Peyer's patch (tissue), 4 donors: ENCODE results near the gene CHRNG. TPM values are rescaled to one million over a fixed set of nuclear protein-coding genes. Genes with fewer than 3 reads are reported as not detected.

Source experiments
- DNase-seq, 3 donors: peaks; one replicate each; pipeline ENCODE4 v3.0.0-alpha.2; 2017 to 2019
- H3K27ac ChIP-seq, 4 donors: fragments of 200-600 bp; sonication (generic); one replicate each; pipeline ENCODE4 v1.5.1; 2016 to 2019
- H3K27me3 ChIP-seq, 2 donors: fragments of 200-600 bp; sonication (generic); one replicate each; pipeline ENCODE4 v1.5.1; 2019
- H3K36me3 ChIP-seq, 3 donors: fragments of 200-600 bp; sonication (generic); one replicate each; pipeline ENCODE4 v1.5.1; 2016 to 2019
- H3K4me1 ChIP-seq, 4 donors: fragments of 200-600 bp; sonication (generic); one replicate each; pipeline ENCODE4 v1.5.1; 2016 to 2019
- H3K4me3 ChIP-seq, 4 donors: fragments of 200-600 bp; sonication (generic); 1 replicate in 3 of 4; 2 replicates in 1 of 4; pipeline ENCODE4 v1.5.1; 2016 to 2019; ENCODE audit warnings: mild to moderate bottlenecking in 1 of 4
- H3K9me3 ChIP-seq, 4 donors: fragments of 200-600 bp; sonication (generic); one replicate each; pipeline ENCODE4 v1.5.1; 2016 to 2019; ENCODE audit warnings: mild to moderate bottlenecking in 1 of 4
- CTCF ChIP-seq, 6 experiments: fragments of 450-650 bp in 4 of 6; fragments of 200-600 bp in 2 of 6; sonication (generic) in 1 of 6; IDR thresholded peaks; one replicate each; pipeline ENCODE4 v1.5.1; 2017 to 2019; ENCODE audit warnings: antibody characterized with exemption in 6 of 6, mild to moderate bottlenecking in 3 of 6, moderate library complexity in 1 of 6
- POLR2A ChIP-seq, 2 donors: fragments of 450-650 bp; IDR thresholded peaks; one replicate each; pipeline ENCODE4 v1.5.1; 2017; ENCODE audit warnings: antibody characterized with exemption in 2 of 2, mild to moderate bottlenecking in 2 of 2, moderate library complexity in 2 of 2
- total RNA-seq, 4 donors: library from RNA; depleted of rRNA; stranded (reverse); fragments of >200 nt; gene quantifications; one replicate each; pipeline ENCODE4 v1.1.0, GENCODE V29; 2016

The CHRNG gene
- total RNA-seq, result not detected

GRCh38 chr2:232539298-232540231 lies at the start of gene CHRNG:
CHRNG (plus strand) TSS chr2:232539692; CDS start chr2:232539748, 56 bp downstream.
- Histone ChIP-seq H3K27ac (no peak within 1 kb of the TSS), H3K9me3 (peaks cover 0 to 9% (median 2%) of the 10 kb centered on the region in 4 donors), H3K4me1 (no peaks in the 10 kb centered on the region), H3K36me3 (no peaks in the 10 kb centered on the region), H3K4me3 (no peak within 1 kb of the TSS), H3K27me3 (no peaks in the 10 kb centered on the region)
- DNase-seq, result peak in 2 of 3 donors; percentile 46 to 49
- TF ChIP-seq CTCF (IDR thresholded peaks at IDR 0.05), result no peak

- H3K27me3 ChIP-seq, result peaks cover 0 to 21% of the 10 kb centered on the region in 2 donors
- no peaks in the 10 kb centered on the region for H3K36me3 ChIP-seq
- no peaks in the 10 kb centered on the region for H3K9me3 ChIP-seq
- peaks cover 0 to 19% (median 9%) of the 10 kb centered on the region in 4 donors for H3K4me1 ChIP-seq
- H3K4me3 ChIP-seq, result no peak overlapping the region
- TF ChIP-seq POLR2A (IDR thresholded peaks at IDR 0.05) (no peak), CTCF (IDR thresholded peaks at IDR 0.05) (no peak)
- H3K27ac ChIP-seq, result no peak overlapping the region
- DNase-seq, result peak in 1 of 3 donors; percentile 46
Measured at GRCh38 chr2:232490221-232491138, 49.0 kb upstream of the CHRNG start.

GRCh38 chr2:232491139-232491780 lies 48.2 kb upstream of the CHRNG start:
- H3K9me3 ChIP-seq, result no peaks in the 10 kb centered on the region
- H3K4me3 ChIP-seq, result no peak overlapping the region
- H3K36me3 ChIP-seq, result no peaks in the 10 kb centered on the region
- H3K4me1 ChIP-seq, result peaks cover 0 to 16% (median 6%) of the 10 kb centered on the region in 4 donors
- H3K27ac ChIP-seq, result no peak overlapping the region
- H3K27me3 ChIP-seq, result peaks cover 0 to 14% of the 10 kb centered on the region in 2 donors
- DNase-seq, result peak in 1 of 3 donors; percentile 25
- TF ChIP-seq POLR2A (IDR thresholded peaks at IDR 0.05) (no peak), CTCF (IDR thresholded peaks at IDR 0.05) (no peak)

- Histone ChIP-seq H3K27me3 (peaks cover 0 to 5% of the 10 kb centered on the region in 2 donors), H3K4me1 (peaks cover 0 to 7% (median under 1%) of the 10 kb centered on the region in 4 donors), H3K9me3 (no peaks in the 10 kb centered on the region), H3K36me3 (no peaks in the 10 kb centered on the region), H3K27ac (no peak overlapping the region), H3K4me3 (no peak overlapping the region)
- TF ChIP-seq POLR2A (IDR thresholded peaks at IDR 0.05), result no peak
- no peak for TF ChIP-seq CTCF (IDR thresholded peaks at IDR 0.05)
- no peak for DNase-seq
Measured at GRCh38 chr2:232492236-232492848, 47.1 kb upstream of the CHRNG start.
